Measurements from ENCODE around the gene FAM177A1. TPM values are rescaled to one million over a fixed set of nuclear protein-coding genes. Genes with fewer than 3 reads are reported as not detected.

The FAM177A1 gene
- total and polyA plus RNA-seq, 8 donors, result 44.2 to 141 (median 50.0) TPM

DNA sequence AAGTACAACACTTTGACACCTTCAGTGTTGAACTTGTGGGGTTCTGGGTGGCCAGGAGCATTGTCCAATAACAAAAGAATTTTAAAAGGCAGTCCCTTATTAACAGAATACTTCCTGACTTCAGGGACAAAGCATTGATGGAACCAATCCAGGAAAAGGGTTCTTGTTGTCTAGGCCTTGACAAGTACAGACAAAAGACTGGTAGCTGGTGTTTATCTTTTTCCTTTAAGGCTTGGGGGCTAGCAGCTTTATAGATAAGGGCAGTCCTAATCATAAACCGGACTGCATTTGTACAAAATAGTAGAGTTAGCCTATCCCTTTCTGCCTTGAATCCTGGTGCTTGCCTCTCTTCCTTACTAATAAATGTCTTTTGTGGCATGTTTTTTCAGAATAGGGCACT, 27.4 kb downstream of the FAM177A1 start:
- intact Hi-C loops (cut with DNase I), result no loop called here

DNA sequence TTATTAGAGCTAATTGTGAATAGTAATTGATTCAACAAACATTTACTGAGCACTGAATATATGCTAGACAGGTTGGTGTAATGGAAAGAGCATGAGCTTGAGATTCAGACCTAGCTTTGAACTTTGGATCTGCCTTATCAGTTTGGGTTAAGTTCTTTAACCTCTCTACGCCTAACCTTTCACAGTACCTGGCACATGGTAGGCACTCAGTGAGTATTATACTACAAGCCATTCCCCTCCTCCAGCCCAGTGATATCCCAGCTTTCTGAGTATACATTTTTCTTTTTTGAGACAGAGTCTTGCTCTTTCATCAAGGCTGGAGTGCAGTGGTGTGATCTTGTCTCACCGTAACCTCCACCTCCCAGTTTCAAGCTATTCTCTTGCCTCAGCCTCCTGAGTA, 32.0 kb downstream of the FAM177A1 start:
- ATAC-seq, result no peak
- intact Hi-C loops (cut with DNase I), result no loop called here

More for the DNA sequence above, 27.4 kb downstream of the FAM177A1 start:
- DNase-seq (no peak), ATAC-seq (no peak)
- no peaks in the 10 kb centered on the region for H3K9me3 ChIP-seq
- no peak overlapping the region for H3K4me3 ChIP-seq
- TF ChIP-seq, protein P1, sequence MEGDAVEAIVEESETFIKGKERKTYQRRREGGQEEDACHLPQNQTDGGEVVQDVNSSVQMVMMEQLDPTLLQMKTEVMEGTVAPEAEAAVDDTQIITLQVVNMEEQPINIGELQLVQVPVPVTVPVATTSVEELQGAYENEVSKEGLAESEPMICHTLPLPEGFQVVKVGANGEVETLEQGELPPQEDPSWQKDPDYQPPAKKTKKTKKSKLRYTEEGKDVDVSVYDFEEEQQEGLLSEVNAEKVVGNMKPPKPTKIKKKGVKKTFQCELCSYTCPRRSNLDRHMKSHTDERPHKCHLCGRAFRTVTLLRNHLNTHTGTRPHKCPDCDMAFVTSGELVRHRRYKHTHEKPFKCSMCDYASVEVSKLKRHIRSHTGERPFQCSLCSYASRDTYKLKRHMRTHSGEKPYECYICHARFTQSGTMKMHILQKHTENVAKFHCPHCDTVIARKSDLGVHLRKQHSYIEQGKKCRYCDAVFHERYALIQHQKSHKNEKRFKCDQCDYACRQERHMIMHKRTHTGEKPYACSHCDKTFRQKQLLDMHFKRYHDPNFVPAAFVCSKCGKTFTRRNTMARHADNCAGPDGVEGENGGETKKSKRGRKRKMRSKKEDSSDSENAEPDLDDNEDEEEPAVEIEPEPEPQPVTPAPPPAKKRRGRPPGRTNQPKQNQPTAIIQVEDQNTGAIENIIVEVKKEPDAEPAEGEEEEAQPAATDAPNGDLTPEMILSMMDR (IDR thresholded peaks at IDR 0.05), result no peak
- H3K27me3 ChIP-seq, result no peaks in the 10 kb centered on the region
- H3K27ac ChIP-seq, result no peak overlapping the region
- no peaks in the 10 kb centered on the region for H3K4me1 ChIP-seq
- H3K36me3 ChIP-seq, result peaks cover 0 to 54% of the 10 kb centered on the region in 2 donors

DNA sequence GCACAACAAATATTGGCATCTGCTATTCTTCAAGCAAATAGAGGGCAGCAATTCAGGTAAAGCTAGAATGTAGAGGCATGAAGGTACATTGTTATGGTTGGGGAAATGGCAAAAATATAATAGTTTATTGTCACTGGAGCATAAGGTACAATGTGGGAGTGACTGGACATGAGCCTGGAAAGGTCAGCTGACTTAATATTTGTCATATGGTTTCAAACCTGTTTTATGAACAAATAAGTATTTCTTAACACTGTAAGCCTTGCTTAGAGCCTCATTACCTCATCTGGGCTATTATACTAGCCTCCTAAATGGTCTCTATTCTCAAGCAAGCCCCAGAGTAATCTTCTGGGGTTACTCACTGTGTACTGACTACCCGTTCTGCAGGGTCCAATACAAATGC, 33.7 kb downstream of the FAM177A1 start:
- Histone ChIP-seq H3K9me3 (no peaks in the 10 kb centered on the region), H3K4me1 (no peaks in the 10 kb centered on the region), H3K27ac (no peak overlapping the region), H3K4me3 (no peak overlapping the region), H3K36me3 (peaks cover 0 to 77% of the 10 kb centered on the region in 2 donors), H3K27me3 (no peaks in the 10 kb centered on the region)
- intact Hi-C loops (cut with DNase I), result no loop called here
- DNase-seq, result no peak
- ATAC-seq, result no peak
- TF ChIP-seq, protein P1 (IDR thresholded peaks at IDR 0.05), result no peak

More for the DNA sequence above, 32.0 kb downstream of the FAM177A1 start:
- H3K36me3 ChIP-seq, result peaks cover 0 to 62% of the 10 kb centered on the region in 2 donors
- H3K4me3 ChIP-seq, result no peak overlapping the region
- no peaks in the 10 kb centered on the region for H3K9me3 ChIP-seq
- no peak overlapping the region for H3K27ac ChIP-seq
- no peaks in the 10 kb centered on the region for H3K27me3 ChIP-seq
- no peaks in the 10 kb centered on the region for H3K4me1 ChIP-seq
- TF ChIP-seq, protein P1 (IDR thresholded peaks at IDR 0.05), result no peak
- DNase-seq, result no peak

DNA sequence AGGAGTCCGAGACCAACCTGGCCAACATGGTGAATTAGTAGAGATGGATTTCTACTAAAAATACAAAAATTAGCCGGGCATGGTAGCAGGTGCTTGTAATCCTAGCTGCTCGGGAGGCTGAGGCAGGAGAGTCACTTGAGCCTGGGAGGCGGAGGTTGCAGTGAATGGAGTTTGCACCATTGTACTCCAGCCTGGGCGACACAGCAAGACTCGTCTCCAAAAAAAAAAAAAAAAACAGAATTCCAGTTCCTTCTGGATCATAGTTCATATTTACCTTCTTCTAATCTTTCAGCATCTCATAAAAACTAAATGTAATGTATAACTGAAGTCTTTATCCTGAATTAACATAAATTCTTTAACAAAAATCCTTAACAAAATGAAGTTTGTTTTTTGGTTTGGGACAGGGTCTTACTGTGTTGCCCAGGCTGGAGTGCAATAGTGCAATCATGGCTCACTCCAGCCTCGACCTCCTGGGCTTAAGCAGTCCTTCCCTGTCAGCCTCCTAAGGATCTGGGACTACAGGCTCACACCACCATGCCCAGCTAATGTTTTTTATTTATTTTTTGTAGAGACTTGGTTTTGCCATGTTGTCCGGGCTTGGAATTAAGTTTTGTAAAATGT, 37.6 kb downstream of the FAM177A1 start:
- no peak overlapping the region for H3K27ac ChIP-seq
- TF ChIP-seq, protein P1 (IDR thresholded peaks at IDR 0.05), result no peak
- no peak overlapping the region for H3K4me3 ChIP-seq
- H3K27me3 ChIP-seq, result no peaks in the 10 kb centered on the region
- peaks cover 0 to 99% of the 10 kb centered on the region in 2 donors for H3K36me3 ChIP-seq
- intact Hi-C loops (cut with DNase I), result no loop called here
- no peaks in the 10 kb centered on the region for H3K9me3 ChIP-seq
- ATAC-seq, result no peak
- H3K4me1 ChIP-seq, result no peaks in the 10 kb centered on the region
- DNase-seq, result no peak

DNA sequence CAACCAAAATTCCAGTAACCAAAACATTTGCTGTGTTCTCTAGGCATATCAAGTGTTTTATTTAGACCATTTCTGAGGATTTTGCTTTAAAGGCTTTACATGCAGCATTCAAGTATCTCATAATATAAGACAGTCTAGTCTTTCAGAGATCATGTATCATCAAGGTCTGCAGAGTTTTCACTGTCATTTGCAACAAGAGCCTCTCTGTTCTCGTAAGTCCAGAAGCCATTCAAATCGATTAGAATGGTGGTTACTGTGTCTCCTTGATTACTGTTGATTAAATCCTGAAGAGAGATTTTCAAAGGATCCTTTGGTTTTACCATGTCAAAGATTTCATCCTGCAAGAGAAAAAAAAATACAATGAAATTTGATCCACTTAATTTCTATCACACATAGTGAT, 39.4 kb downstream of the FAM177A1 start:
- Histone ChIP-seq H3K4me3 (no peak overlapping the region), H3K27me3 (no peaks in the 10 kb centered on the region), H3K9me3 (no peaks in the 10 kb centered on the region), H3K27ac (no peak overlapping the region), H3K36me3 (peaks cover 0 to 100% of the 10 kb centered on the region in 2 donors), H3K4me1 (no peaks in the 10 kb centered on the region)
- TF ChIP-seq, protein P1 (IDR thresholded peaks at IDR 0.05), result no peak
- no peak for ATAC-seq
- no peak for DNase-seq
- intact Hi-C loops (cut with DNase I), result no loop called here

All from left lung (tissue), 10 donors.